WTC11 (cell line): Measurements from ENCODE around the gene ARHGAP44. TPM values are rescaled to one million over a fixed set of nuclear protein-coding genes. Genes with fewer than 3 reads are reported as not detected.

Experiments
- ATAC-seq: fragments of 200-7000 bp; cut with Tn5 transposase; 2 replicates; pipeline ENCODE4 v1.10.0; 2021; ENCODE audit warnings: mild to moderate bottlenecking, moderate library complexity
- CTCF ChIA-PET: fragments of 300-600 bp; sonication (Branson Sonifier 250); formaldehyde crosslinking; loops from one replicate; lab custom pipeline; 2021; ENCODE audit warnings: antibody characterized with exemption; lab: Charles Lee
- POLR2A ChIA-PET: fragments of 350-600 bp; sonication (Branson Sonifier 250); formaldehyde crosslinking; loops from one replicate; lab custom pipeline; 2021; ENCODE audit warnings: antibody characterized with exemption; lab: Charles Lee
- DNase-seq: peaks from one replicate; pipeline ENCODE4 v3.0.0; 2021; ENCODE audit warnings: low spot score
- H3K27ac Mint-ChIP-seq: 2 replicates; pipeline ENCODE4 v1.8.0; 2021; ENCODE audit warnings: mixed read lengths
- H3K27me3 Mint-ChIP-seq: 2 replicates; pipeline ENCODE4 v1.8.0; 2021; ENCODE audit warnings: low read depth, mild to moderate bottlenecking, moderate library complexity, mixed read lengths
- H3K36me3 Mint-ChIP-seq: 2 replicates; pipeline ENCODE4 v1.8.0; 2021; ENCODE audit warnings: mixed read lengths
- H3K4me1 Mint-ChIP-seq: 2 replicates; pipeline ENCODE4 v1.8.0; 2022; ENCODE audit warnings: mixed read lengths
- H3K4me3 Mint-ChIP-seq: 2 replicates; pipeline ENCODE4 v1.8.0; 2021; ENCODE audit warnings: mild to moderate bottlenecking, moderate library complexity, mixed read lengths
- H3K9me3 Mint-ChIP-seq: 2 replicates; pipeline ENCODE4 v1.8.0; 2021; ENCODE audit warnings: mixed read lengths
- ATF1 ChIP-seq: sonication (generic); formaldehyde crosslinking; IDR thresholded peaks from 2 replicates; pipeline ENCODE4 v1.8.1; 2023; ENCODE audit warnings: mild to moderate bottlenecking, moderate library complexity, missing genetic modification reagents
- CREB1 ChIP-seq: sonication (generic); formaldehyde crosslinking; IDR thresholded peaks from 2 replicates; pipeline ENCODE4 v1.8.0; 2023; ENCODE audit warnings: mild to moderate bottlenecking, missing genetic modification reagents
- CTCF ChIP-seq: fragments of 200-600 bp; IDR thresholded peaks from 2 replicates; pipeline ENCODE4 v1.8.0; 2022; ENCODE audit warnings: antibody characterized with exemption
- E2F4 ChIP-seq: sonication (generic); formaldehyde crosslinking; IDR thresholded peaks from 2 replicates; pipeline ENCODE4 v1.8.1; 2022; ENCODE audit warnings: low read depth, mild to moderate bottlenecking, moderate library complexity, missing genetic modification reagents, borderline replicate concordance
- ELF4 ChIP-seq: sonication (generic); formaldehyde crosslinking; IDR thresholded peaks from 2 replicates; pipeline ENCODE4 v1.8.1; 2022; ENCODE audit warnings: low read depth, mild to moderate bottlenecking, moderate library complexity, missing genetic modification reagents
- FOXJ3 ChIP-seq: sonication (generic); formaldehyde crosslinking; IDR thresholded peaks from 2 replicates; pipeline ENCODE4 v1.9.0; 2021; ENCODE audit warnings: missing genetic modification reagents, mild to moderate bottlenecking, borderline replicate concordance
- HMGXB4 ChIP-seq: sonication (generic); formaldehyde crosslinking; IDR thresholded peaks from 2 replicates; pipeline ENCODE4 v1.8.1; 2023; ENCODE audit warnings: mild to moderate bottlenecking, moderate library complexity, missing genetic modification reagents
- IRF2 ChIP-seq: sonication (generic); formaldehyde crosslinking; IDR thresholded peaks from 2 replicates; pipeline ENCODE4 v1.8.0; 2022; ENCODE audit warnings: low read depth, missing genetic modification reagents, borderline replicate concordance
- JAZF1 ChIP-seq: fragments of 250-450 bp; sonication (Bioruptor Pico); IDR thresholded peaks from 2 replicates; pipeline ENCODE4 v1.9.0; 2021; ENCODE audit warnings: moderate library complexity, mild to moderate bottlenecking, inconsistent platforms
- MLX ChIP-seq: sonication (generic); formaldehyde crosslinking; IDR thresholded peaks from 2 replicates; pipeline ENCODE4 v1.8.1; 2023; ENCODE audit warnings: mild to moderate bottlenecking, missing genetic modification reagents, moderate library complexity
- NFYB ChIP-seq: sonication (generic); formaldehyde crosslinking; conservative IDR thresholded peaks from 2 replicates; pipeline ENCODE4 v1.8.0; 2022; ENCODE audit warnings: low read depth, missing genetic modification reagents
- PRDM15 ChIP-seq: sonication (generic); formaldehyde crosslinking; IDR thresholded peaks from 2 replicates; pipeline ENCODE4 v1.8.0; 2022; ENCODE audit warnings: missing genetic modification reagents
- SMAD4 ChIP-seq: sonication (generic); formaldehyde crosslinking; IDR thresholded peaks from 2 replicates; pipeline ENCODE4 v1.8.0; 2022; ENCODE audit warnings: mild to moderate bottlenecking, missing genetic modification reagents
- ZNF232 ChIP-seq: sonication (generic); formaldehyde crosslinking; IDR thresholded peaks from 2 replicates; pipeline ENCODE4 v1.8.0; 2022; ENCODE audit warnings: mild to moderate bottlenecking, missing genetic modification reagents
- ZNF512 ChIP-seq: sonication (generic); formaldehyde crosslinking; IDR thresholded peaks from 2 replicates; pipeline ENCODE4 v1.8.1; 2022; ENCODE audit warnings: missing genetic modification reagents, borderline replicate concordance
- ZSCAN18 ChIP-seq: fragments of 250-450 bp; sonication (Bioruptor Pico); IDR thresholded peaks from 2 replicates; pipeline ENCODE4 v2.1.2; 2022; ENCODE audit warnings: mild to moderate bottlenecking, moderate library complexity
- total RNA-seq: library from RNA; stranded (reverse); gene quantifications from 3 replicates; pipeline ENCODE4 v1.2.3, GENCODE V29; 2021

ARHGAP44 gene
- total RNA-seq, 1 experiment from 2014 or later, result 23.8 TPM

- no peak for TF ChIP-seq ZSCAN18 (CRISPR knock-in tag)
- no peak for TF ChIP-seq NFYB (CRISPR knock-in tag)
- no peak for TF ChIP-seq ATF1 (CRISPR knock-in tag)
- no peak for TF ChIP-seq ZNF232 (CRISPR knock-in tag)
- TF ChIP-seq E2F4, result no peak
Observed at GRCh38 chr17:12959441-12959840, 170.1 kb downstream of the ARHGAP44 start (continued).

GRCh38 chr17:12961655-12962054 lies 172.4 kb downstream of the ARHGAP44 start:
- H3K36me3 Mint-ChIP-seq, result peaks cover 45% of the 10 kb centered on the region
- no peaks in the 10 kb centered on the region for H3K27me3 Mint-ChIP-seq
- POLR2A ChIA-PET, result no interaction called here
- TF ChIP-seq IRF2, result no peak
- TF ChIP-seq CTCF, result no peak
- TF ChIP-seq ATF1 (CRISPR knock-in tag), result no peak
- no peak for TF ChIP-seq JAZF1 (CRISPR knock-in tag)
- no peak for TF ChIP-seq CREB1 (CRISPR knock-in tag)
- TF ChIP-seq HMGXB4 (CRISPR knock-in tag), result no peak
- no peak for TF ChIP-seq PRDM15
- no peak for TF ChIP-seq ELF4 (CRISPR knock-in tag)
- TF ChIP-seq SMAD4, result no peak
- no peak for TF ChIP-seq FOXJ3 (CRISPR knock-in tag)
- TF ChIP-seq ZNF512 (CRISPR knock-in tag), result no peak
- TF ChIP-seq MLX (CRISPR knock-in tag), result no peak
- peaks cover 9% of the 10 kb centered on the region for H3K9me3 Mint-ChIP-seq
- no peak overlapping the region for H3K4me3 Mint-ChIP-seq
- CTCF ChIA-PET, result interaction anchor here (1.5 kb wide), 1 partner anchor 12 kb away, joined by 3 read pairs; no protein-coding TSS in a partner anchor
- no peaks in the 10 kb centered on the region for H3K4me1 Mint-ChIP-seq
- H3K27ac Mint-ChIP-seq, result no peak overlapping the region
- ATAC-seq (no peak), DNase-seq (no peak)
